ENCODE data around the gene CD93. TPM values are rescaled to one million over a fixed set of nuclear protein-coding genes. Genes with fewer than 3 reads are reported as not detected.

The CD93 gene
- total and polyA plus RNA-seq, 2 donors (not counting 1 experiment from before 2014, with no cell fraction given), result 0.01 TPM; not detected in 1

DNA sequence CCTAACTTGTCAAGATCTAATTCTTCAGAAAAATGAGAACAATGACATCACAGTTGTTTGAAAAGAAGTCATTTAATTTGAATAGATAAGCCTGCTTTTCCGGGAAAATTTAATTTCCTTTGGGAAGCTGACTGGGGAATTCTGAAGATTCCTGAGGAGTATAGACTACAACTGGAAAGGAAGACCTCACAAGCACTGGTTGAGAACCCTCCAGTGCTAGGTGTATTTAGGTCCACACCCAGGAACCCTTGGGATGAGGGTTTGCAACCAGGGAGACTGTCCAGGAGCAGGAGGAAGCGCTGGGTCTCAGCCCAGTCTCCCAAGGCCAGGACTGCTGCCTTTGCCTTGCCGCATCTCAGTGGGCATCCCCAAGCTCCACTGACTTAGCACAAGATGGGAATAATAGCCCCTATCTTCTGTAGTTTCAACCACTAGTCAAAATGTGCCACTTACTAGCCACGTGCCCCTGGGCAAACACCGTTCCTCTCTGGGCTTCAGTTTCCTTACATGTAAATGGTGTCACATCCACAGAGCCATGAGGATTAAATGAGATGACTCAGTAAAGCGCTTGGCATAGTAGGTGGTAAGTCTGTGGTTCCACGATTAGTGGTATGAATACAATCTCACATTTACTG, 6.9 kb upstream of the CD93 start:
- H2AFZ ChIP-seq (ENCODE audit: low read length), result no peak overlapping the region
- no peaks in the 10 kb centered on the region for H3K36me3 ChIP-seq (ENCODE audit: control insufficient read depth, insufficient read depth, low read length)
- no peak overlapping the region for H3K4me3 ChIP-seq (replicated peaks in 1 of 4; ENCODE audit: control extremely low read depth in 1 of 4, insufficient read depth in 1 of 4, low read depth in 3 of 4, low read length in 4 of 4)
- no peaks in the 10 kb centered on the region for H3K9me3 ChIP-seq (ENCODE audit: control insufficient read depth, insufficient read depth, low read depth, low read length)
- H3K27ac ChIP-seq (ENCODE audit: insufficient read depth, low read length), result no peak overlapping the region
- no peak overlapping the region for H3K9ac ChIP-seq (ENCODE audit: insufficient read depth, low read length)
- peaks cover 6% of the 10 kb centered on the region for H3K27me3 ChIP-seq (ENCODE audit: control insufficient read depth, insufficient read depth, low read length)
- peak; percentile 31 for TF ChIP-seq EZH2 (IDR thresholded peaks at IDR 0.05; ENCODE audit: low read length, missing control alignments)
- no peak for TF ChIP-seq CTCF (conservative IDR thresholded peaks at IDR 0.05 in 1 of 2, IDR thresholded peaks at IDR 0.05 in 1 of 2; ENCODE audit: low read depth in 1 of 2, low read length in 2 of 2)
- H4K20me1 ChIP-seq (ENCODE audit: control insufficient read depth, extremely low read depth, insufficient read depth, low read length), result no peaks in the 10 kb centered on the region
- no peaks in the 10 kb centered on the region for H3K79me2 ChIP-seq (ENCODE audit: control insufficient read depth, insufficient read depth, low read length)
- H3K4me2 ChIP-seq (ENCODE audit: extremely low read depth, insufficient read depth, low read length), result no peak overlapping the region
- no peak for DNase-seq (ENCODE audit: low read depth in 2 of 2)
- no peaks in the 10 kb centered on the region for H3K4me1 ChIP-seq (ENCODE audit: control insufficient read depth, extremely low read depth, insufficient read depth, low read length)

GRCh38 chr20:23092384-23092756, 6.2 kb upstream of the CD93 start:
- Histone ChIP-seq H3K4me2 (ENCODE audit: extremely low read depth, insufficient read depth, low read length) (no peak overlapping the region), H3K4me1 (ENCODE audit: control insufficient read depth, extremely low read depth, insufficient read depth, low read length) (no peaks in the 10 kb centered on the region), H3K27ac (ENCODE audit: insufficient read depth, low read length) (no peak overlapping the region), H3K9ac (ENCODE audit: insufficient read depth, low read length) (no peak overlapping the region), H2AFZ (ENCODE audit: low read length) (no peak overlapping the region), H3K9me3 (ENCODE audit: control insufficient read depth, insufficient read depth, low read depth, low read length) (no peaks in the 10 kb centered on the region), H3K27me3 (ENCODE audit: control insufficient read depth, insufficient read depth, low read length) (peaks cover 6% of the 10 kb centered on the region), H3K79me2 (ENCODE audit: control insufficient read depth, insufficient read depth, low read length) (no peaks in the 10 kb centered on the region), H3K36me3 (ENCODE audit: control insufficient read depth, insufficient read depth, low read length) (no peaks in the 10 kb centered on the region), H4K20me1 (ENCODE audit: control insufficient read depth, extremely low read depth, insufficient read depth, low read length) (no peaks in the 10 kb centered on the region), H3K4me3 (replicated peaks in 1 of 4; ENCODE audit: control extremely low read depth in 1 of 4, insufficient read depth in 1 of 4, low read depth in 3 of 4, low read length in 4 of 4) (no peak overlapping the region)
- peak; percentile 18 to 43 for DNase-seq (ENCODE audit: low read depth in 2 of 2)
- TF ChIP-seq EZH2 (IDR thresholded peaks at IDR 0.05; ENCODE audit: low read length, missing control alignments), result no peak
- no peak for TF ChIP-seq CTCF (conservative IDR thresholded peaks at IDR 0.05 in 1 of 2, IDR thresholded peaks at IDR 0.05 in 1 of 2; ENCODE audit: low read depth in 1 of 2, low read length in 2 of 2)

DNA sequence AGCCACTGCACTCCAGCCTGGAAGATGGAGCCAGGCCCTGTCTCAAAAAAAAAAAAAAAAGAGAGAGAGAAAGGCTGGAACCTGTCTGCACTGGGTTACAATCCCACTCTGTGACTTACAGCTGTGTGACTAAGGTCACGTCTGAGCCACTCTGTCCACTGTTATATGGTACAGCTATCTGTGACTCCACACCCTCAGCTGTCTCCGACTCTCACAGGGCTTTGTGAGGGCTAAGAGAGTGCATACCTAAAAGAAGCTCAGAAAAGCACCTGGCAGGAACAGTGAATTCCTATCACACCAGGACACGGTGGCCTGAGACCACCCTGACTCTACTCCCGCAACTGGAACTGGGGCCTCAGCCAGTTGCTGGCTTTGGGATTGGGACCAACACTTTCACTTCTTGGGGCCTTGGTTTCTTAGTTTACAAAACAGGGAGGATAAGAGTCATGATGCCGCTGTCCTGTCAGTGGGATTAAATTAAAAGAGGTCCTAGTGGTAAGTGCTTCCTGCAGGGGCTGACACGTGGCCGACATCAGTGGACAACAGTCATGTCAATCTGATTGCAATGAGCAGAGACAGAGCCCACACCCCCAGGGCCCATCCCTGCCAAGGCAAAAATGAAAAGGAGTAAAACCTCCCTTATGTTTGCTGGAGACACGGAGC, 5.7 kb upstream of the CD93 start:
- Histone ChIP-seq H3K4me2 (ENCODE audit: extremely low read depth, insufficient read depth, low read length) (no peak overlapping the region), H3K27me3 (ENCODE audit: control insufficient read depth, insufficient read depth, low read length) (peaks cover 6% of the 10 kb centered on the region), H3K36me3 (ENCODE audit: control insufficient read depth, insufficient read depth, low read length) (no peaks in the 10 kb centered on the region), H3K9ac (ENCODE audit: insufficient read depth, low read length) (no peak overlapping the region), H3K27ac (ENCODE audit: insufficient read depth, low read length) (no peak overlapping the region), H3K4me3 (replicated peaks in 1 of 4; ENCODE audit: control extremely low read depth in 1 of 4, insufficient read depth in 1 of 4, low read depth in 3 of 4, low read length in 4 of 4) (no peak overlapping the region), H3K79me2 (ENCODE audit: control insufficient read depth, insufficient read depth, low read length) (no peaks in the 10 kb centered on the region), H2AFZ (ENCODE audit: low read length) (no peak overlapping the region), H4K20me1 (ENCODE audit: control insufficient read depth, extremely low read depth, insufficient read depth, low read length) (no peaks in the 10 kb centered on the region), H3K9me3 (ENCODE audit: control insufficient read depth, insufficient read depth, low read depth, low read length) (no peaks in the 10 kb centered on the region), H3K4me1 (ENCODE audit: control insufficient read depth, extremely low read depth, insufficient read depth, low read length) (no peaks in the 10 kb centered on the region)
- DNase-seq (ENCODE audit: low read depth in 2 of 2), result no peak
- TF ChIP-seq CTCF (conservative IDR thresholded peaks at IDR 0.05 in 1 of 2, IDR thresholded peaks at IDR 0.05 in 1 of 2; ENCODE audit: low read depth in 1 of 2, low read length in 2 of 2), result no peak
- no peak for TF ChIP-seq EZH2 (IDR thresholded peaks at IDR 0.05; ENCODE audit: low read length, missing control alignments)
